ENCODE measurements around the gene ELOVL1.

ELOVL1 gene

GRCh38 chr1:43352881-43353280 lies 14.9 kb downstream of the ELOVL1 start:
- DNase-seq = no peak

- no peak for DNase-seq
Observed at GRCh38 chr1:43352351-43352705, 15.5 kb downstream of the ELOVL1 start.

- DNase-seq = no peak
Observed at GRCh38 chr1:43351421-43352350, 16.1 kb downstream of the ELOVL1 start.

- DNase-seq = no peak
Observed at GRCh38 chr1:43350976-43351375, 16.8 kb downstream of the ELOVL1 start.

- DNase-seq = no peak
Observed at GRCh38 chr1:43349594-43350306, 18.1 kb downstream of the ELOVL1 start.

GRCh38 chr1:43348809-43349593 lies 18.8 kb downstream of the ELOVL1 start:
- DNase-seq = peak; percentile 55

GRCh38 chr1:43348343-43348808 lies 19.4 kb downstream of the ELOVL1 start:
- no peak for DNase-seq

- no peak for DNase-seq
Observed at GRCh38 chr1:43346636-43347035, 21.2 kb downstream of the ELOVL1 start.

GRCh38 chr1:43345120-43345519 lies 22.7 kb downstream of the ELOVL1 start:
- DNase-seq = no peak

GRCh38 chr1:43344267-43344850 lies 23.5 kb downstream of the ELOVL1 start:
- DNase-seq = no peak

- DNase-seq = no peak
Observed at GRCh38 chr1:43340559-43340958, 27.3 kb downstream of the ELOVL1 start.

GRCh38 chr1:43339584-43340232 lies 28.1 kb downstream of the ELOVL1 start:
- DNase-seq = no peak

- DNase-seq = no peak
Observed at GRCh38 chr1:43338001-43338400, 29.8 kb downstream of the ELOVL1 start.

- no peak for DNase-seq
Observed at GRCh38 chr1:43337588-43337987, 30.2 kb downstream of the ELOVL1 start, which contains the start of gene MPL. MPL (plus strand) TSS chr1:43337818; CDS start chr1:43337849, 31 bp downstream.

- no peak for DNase-seq
Observed at GRCh38 chr1:43334453-43335205, 33.2 kb downstream of the ELOVL1 start.

- no peak for DNase-seq
Observed at GRCh38 chr1:43331688-43332087, 36.1 kb downstream of the ELOVL1 start.

- DNase-seq = no peak
Observed at GRCh38 chr1:43329995-43330751, 37.6 kb downstream of the ELOVL1 start.

GRCh38 chr1:43327549-43328292 lies 40.1 kb downstream of the ELOVL1 start:
- no peak for DNase-seq

GRCh38 chr1:43325381-43325780 lies 42.4 kb downstream of the ELOVL1 start:
- DNase-seq = no peak

- no peak for DNase-seq
Observed at GRCh38 chr1:43324810-43325209, 43.0 kb downstream of the ELOVL1 start.

All from NCI-H1417 treated with DMSO at 0.1 percent for 48 hours (cell line).